Measurements from ENCODE around the gene TEDDM1.

Gene TEDDM1

GRCh38 chr1:182406012-182406411, 5.5 kb upstream of the TEDDM1 start:
- DNase-seq (ENCODE audit: low read depth in 2 of 2): no peak

DNA sequence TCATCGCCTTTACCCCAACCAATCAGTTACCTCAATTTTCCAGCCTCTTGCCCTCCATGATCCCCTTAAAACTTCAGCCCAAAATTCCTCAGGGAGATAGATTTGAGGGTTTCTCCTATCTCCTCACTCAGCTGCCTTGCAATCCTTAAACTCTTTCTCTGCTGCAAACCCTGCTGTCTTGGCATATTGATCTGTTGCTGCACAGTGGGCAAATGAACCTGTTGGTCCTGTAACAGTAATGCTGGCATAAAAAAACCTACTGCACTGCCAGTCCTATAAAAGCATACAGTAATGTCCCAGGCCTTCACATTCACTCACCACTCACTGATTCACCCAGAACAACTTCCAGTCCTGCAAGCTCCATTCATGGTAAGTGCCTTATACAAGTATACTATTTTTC, 5.1 kb upstream of the TEDDM1 start:
- DNase-seq (ENCODE audit: low read depth in 2 of 2): no peak

GRCh38 chr1:182404781-182405180, 4.3 kb upstream of the TEDDM1 start:
- DNase-seq (ENCODE audit: low read depth in 2 of 2): no peak

DNA sequence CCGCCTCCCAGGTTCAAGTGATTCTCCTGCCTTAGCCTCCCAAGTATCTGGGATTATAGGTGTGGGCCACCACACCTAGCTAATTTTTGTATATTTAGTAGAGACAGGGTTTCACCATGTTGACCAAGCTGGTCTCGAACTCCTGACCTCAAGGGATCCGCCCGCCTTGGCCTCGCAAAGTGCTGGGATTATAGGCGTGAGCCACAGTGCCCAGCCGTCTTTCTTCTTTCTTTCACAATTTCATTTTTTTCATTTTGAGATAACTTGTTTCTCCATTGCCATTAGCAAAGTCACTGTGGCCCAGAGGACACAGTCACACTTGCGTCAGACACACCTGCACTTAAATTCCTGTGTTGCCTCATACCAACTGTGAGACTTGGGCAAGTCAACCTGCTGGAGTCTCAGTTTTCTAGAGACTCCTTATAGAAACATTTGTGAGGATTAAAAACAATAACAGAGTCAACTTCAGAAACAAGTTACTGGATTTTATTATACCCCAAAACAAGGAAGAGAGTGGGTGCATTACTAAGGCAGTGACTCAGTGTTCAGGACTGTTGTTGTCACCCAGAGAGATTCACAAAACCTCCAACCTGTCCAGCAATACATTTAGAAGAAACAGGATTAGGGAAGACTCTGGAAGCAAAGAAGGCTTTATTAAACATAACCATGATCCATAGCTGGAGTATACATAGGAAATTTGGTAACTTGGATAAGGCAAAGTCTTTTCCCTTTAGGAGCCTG, 2.6 kb downstream of the TEDDM1 start:
- DNase-seq (ENCODE audit: low read depth in 2 of 2): no peak

GRCh38 chr1:182395906-182396305, 4.6 kb downstream of the TEDDM1 start:
- DNase-seq (ENCODE audit: low read depth in 2 of 2): no peak

GRCh38 chr1:182394055-182394775, 6.3 kb downstream of the TEDDM1 start:
- no peak for DNase-seq (ENCODE audit: low read depth in 2 of 2)

GRCh38 chr1:182392050-182393028, 8.1 kb downstream of the TEDDM1 start:
- no peak for DNase-seq (ENCODE audit: low read depth in 2 of 2)

DNA sequence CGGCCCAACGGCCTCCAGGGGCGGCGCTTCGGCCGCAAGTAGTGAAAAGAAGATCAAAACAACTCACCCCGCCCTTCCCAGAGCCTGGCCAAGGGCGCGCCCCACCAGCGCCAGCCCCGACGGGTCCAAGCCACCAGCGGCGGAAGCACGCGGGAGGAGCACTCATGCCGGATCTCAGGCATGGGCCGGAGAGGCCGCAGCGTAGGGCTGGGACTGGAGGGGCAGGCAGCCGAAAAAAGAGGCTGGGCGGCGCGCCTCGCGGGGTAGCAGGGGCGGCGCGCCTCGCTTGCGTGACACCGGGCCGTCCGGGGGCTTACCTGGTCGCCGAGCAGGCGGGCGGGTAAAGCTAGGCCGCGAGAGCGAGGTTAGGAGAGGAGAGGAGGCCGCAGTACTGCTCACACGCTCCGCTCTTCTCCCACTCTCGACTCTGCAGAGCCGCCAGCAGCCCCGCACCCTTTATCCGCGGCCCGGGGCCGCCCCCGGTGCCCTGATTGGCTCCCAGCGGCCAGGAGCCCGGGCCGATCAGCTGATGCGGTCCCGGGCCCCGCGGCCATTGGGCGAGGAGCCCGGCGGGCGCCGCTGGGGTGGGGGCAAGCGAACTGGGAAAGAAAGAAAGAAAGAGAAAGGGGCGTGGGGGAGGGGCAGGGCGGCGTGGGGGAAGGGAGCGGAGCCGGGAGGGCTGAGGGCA, 9.0 kb downstream of the TEDDM1 start, which contains the start of gene GLUL:
GLUL (minus strand) TSS at position 429 of the 688 bp plus-strand sequence. CDS start 3,053 bp downstream, outside the sequence.
- DNase-seq (ENCODE audit: low read depth in 2 of 2): peak; percentile 43 to 45

DNA sequence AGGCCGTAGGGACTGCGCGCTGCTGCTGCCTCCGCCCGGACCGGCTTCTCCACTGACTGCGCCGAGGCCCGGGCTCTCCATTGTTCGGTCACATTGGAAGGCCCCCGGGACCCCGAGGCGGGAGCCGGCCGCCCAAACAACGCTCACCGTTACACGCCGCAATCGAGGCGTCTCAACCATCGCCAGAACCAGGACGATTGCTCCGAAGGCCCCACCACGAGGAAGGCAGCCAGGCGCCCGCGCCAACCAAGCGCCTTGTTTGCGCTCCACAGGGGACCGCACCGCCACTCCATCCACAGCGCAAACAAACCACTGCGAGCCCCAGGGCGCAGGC, 9.5 kb downstream of the TEDDM1 start:
- no peak for DNase-seq (ENCODE audit: low read depth in 2 of 2)

- no peak for DNase-seq (ENCODE audit: low read depth in 2 of 2)
These were observed 10.8 kb downstream of the TEDDM1 start for GRCh38 chr1:182389619-182390047.

- no peak for DNase-seq (ENCODE audit: low read depth in 2 of 2)
These were observed 11.9 kb downstream of the TEDDM1 start for GRCh38 chr1:182388392-182389134.

GRCh38 chr1:182387566-182387965, 12.9 kb downstream of the TEDDM1 start:
- DNase-seq (ENCODE audit: low read depth in 2 of 2): no peak

DNA sequence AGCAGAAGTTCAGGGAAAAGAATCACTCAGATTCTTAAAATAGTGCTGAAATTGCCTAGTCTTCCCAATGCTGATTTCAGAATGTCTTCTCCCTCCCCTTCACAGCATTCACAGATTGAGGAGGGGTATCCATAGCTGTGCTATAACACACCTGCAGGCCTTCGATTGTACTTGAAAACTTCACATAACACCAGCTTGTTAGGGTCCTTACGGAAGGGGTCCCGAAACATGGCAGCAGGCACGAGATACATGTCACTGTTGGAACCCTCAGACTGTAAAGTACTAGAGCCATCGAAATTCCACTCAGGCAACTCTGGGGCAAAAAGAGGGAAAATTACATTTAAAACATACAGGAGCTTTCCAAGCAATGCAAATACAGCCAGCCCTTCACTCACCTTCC, 13.5 kb downstream of the TEDDM1 start:
- DNase-seq (ENCODE audit: low read depth in 2 of 2): no peak

GRCh38 chr1:182385885-182386853, 14.3 kb downstream of the TEDDM1 start:
- no peak for DNase-seq (ENCODE audit: low read depth in 2 of 2)

DNA sequence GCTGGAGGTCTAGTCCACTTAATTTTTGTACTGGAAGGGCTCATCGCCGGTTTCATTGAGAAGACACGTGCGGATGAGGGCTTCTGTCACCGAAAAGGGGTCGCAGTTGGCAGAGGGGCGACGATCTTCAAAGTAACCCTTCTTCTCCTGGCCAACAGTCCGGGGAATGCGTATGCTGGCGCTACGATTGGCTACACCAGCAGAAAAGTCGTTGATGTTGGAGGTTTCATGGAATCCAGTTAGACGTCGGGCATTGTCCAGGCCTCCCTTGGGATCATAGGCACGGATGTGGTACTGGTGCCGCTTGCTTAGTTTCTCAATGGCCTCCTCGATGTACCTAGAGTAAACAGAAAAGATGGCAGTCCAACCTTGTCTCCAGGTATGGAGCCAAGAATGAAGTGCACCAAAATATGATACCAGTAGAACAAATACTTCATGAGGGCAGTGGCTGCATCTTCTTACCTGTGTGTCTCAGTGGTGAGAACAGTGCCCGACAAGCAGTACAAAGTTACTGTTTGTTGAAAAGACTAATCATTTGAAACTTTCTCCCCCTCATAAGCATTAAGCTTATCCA, 16.0 kb downstream of the TEDDM1 start:
- no peak for DNase-seq (ENCODE audit: low read depth in 2 of 2)

- no peak for DNase-seq (ENCODE audit: low read depth in 2 of 2)
These were observed 16.5 kb downstream of the TEDDM1 start for GRCh38 chr1:182383934-182384333.

GRCh38 chr1:182383037-182383661, 17.3 kb downstream of the TEDDM1 start:
- no peak for DNase-seq (ENCODE audit: low read depth in 2 of 2)

DNA sequence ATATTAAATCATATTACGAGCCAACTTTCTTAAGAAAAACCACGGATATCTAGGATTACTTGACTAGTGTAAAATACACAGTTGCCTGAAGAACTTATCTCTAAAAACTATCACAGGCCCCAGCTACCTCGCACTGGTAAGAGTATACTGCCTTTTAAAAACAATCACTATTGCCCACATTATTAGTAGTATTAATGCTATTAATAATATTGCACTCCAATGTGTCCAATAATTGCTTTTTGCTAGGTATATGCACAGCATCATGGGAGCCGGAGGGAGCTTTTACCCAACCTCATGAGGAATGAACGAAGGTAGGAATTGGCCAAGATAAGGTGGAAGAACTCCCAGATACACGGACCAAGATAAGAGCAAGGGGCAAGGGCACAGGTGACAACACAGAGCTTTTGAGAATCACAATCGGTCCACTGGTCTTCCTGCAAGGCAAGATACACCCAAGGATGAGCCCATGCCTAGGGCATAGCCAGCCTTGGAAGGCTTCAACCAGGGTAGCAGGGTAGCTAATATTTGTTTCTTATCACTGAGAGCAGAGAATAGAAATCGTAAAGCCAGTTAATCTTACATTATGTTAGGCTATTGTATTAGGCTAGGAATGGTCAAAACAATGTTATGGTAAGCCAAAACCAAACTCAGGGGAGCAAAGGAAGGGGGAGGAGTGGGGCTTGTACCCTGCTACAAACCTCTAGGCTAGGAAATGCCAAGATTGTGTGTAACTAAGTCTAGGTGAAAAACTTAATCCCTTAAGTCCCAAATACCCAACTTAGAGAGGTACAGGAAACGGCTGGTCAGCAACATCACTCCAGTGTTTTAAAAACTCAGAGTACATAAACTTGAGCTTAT, 18.3 kb downstream of the TEDDM1 start:
- DNase-seq (ENCODE audit: low read depth in 2 of 2): no peak
